ENCODE measurements around the gene CTNNA3.

Gene CTNNA3

GRCh38 chr10:66925896-66926715 lies 769.9 kb downstream of the CTNNA3 start, which contains the start of gene LRRTM3:
Gene LRRTM3, plus strand, starts transcription at chr10:66926036.
- peak; percentile 7 to 17 for DNase-seq

DNA sequence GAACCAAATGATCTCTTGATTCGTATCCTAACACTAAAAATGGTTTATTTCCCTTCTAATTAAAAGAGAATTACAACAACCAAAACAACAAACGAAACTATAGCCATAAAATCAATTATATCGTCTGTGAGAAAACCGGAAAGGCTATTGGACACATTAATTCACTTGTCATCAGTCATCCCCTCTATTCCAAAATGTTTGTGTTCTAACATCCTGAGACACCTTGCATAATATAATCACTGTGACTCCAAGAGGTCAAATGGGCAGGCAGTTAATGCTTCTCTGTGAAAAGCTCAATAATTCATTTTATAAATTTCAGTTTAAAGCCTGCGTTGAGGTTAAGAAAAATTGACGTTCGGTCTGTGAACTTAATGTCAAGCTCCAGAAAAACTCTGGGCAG lies 770.6 kb downstream of the CTNNA3 start:
- DNase-seq: no peak

- no peak for DNase-seq
Measured at GRCh38 chr10:66924674-66925345, 771.2 kb downstream of the CTNNA3 start.

- no peak for DNase-seq
Measured at GRCh38 chr10:66919248-66919647, 776.7 kb downstream of the CTNNA3 start.

DNA sequence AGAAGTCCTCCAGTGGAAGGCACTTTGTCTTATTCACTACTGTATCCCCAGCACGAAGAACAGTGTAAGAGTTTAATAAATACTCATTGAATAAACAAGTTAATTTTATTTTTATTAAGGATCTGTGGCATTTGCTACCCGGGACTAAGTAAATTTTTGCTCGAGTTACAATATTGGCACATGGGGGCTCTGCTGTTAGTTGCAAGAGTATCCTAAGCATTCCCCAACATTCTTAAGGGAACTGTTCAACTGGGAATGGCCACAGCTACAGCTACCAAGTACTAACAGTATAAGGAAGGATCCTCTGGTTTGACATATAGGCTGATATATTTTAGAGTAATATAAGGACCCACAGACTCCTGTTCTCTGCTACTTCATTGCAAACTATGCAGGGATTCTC lies 778.9 kb downstream of the CTNNA3 start:
- DNase-seq: no peak

- no peak for DNase-seq
Measured at GRCh38 chr10:66916030-66916429, 780.0 kb downstream of the CTNNA3 start.

- DNase-seq: no peak
Measured at GRCh38 chr10:66910671-66911070, 785.3 kb downstream of the CTNNA3 start.

- no peak for DNase-seq
Measured at GRCh38 chr10:66892871-66893270, 803.1 kb downstream of the CTNNA3 start.

GRCh38 chr10:66888237-66888636 lies 807.8 kb downstream of the CTNNA3 start:
- no peak for DNase-seq

DNA sequence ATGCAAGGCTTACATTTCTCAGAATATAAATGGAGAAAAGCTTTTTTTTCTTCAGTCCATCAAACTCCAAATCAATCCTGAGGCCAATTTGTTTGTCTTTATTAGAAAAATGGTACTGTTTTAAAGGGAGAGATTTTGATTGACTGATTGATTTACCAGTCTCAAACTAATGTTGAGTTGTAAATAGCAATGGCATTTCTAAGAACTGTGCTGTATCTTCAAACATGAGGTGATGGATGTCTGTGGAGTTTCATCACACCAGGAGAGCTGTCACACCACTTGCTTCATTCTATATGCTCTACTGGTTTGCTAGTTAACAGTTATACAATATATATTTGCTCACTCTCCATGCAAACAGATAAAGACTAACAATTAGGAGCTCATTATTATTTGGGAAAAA lies 809.1 kb downstream of the CTNNA3 start:
- DNase-seq: no peak

DNA sequence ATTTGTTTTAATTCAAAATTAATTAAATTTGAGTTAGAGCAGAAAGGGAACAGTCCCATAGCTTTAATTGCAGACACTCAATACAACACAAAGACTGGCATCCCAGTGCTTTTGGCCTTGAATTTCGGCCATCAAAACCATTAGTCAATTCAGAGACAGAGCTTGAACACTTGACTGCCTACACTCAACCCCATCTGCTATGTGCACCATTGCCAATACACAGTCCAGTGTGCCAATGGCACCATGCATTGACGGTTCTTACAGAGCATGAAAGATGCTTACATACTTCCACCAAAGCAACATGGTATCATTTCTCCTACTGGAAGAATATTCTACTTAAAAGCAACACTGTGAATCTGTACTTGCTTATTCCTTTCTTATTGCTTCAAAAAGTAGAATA lies 813.7 kb downstream of the CTNNA3 start:
- no peak for DNase-seq

- DNase-seq: no peak
Measured at GRCh38 chr10:66881814-66882213, 814.2 kb downstream of the CTNNA3 start.

- DNase-seq: no peak
Measured at GRCh38 chr10:66880826-66881225, 815.2 kb downstream of the CTNNA3 start.

DNA sequence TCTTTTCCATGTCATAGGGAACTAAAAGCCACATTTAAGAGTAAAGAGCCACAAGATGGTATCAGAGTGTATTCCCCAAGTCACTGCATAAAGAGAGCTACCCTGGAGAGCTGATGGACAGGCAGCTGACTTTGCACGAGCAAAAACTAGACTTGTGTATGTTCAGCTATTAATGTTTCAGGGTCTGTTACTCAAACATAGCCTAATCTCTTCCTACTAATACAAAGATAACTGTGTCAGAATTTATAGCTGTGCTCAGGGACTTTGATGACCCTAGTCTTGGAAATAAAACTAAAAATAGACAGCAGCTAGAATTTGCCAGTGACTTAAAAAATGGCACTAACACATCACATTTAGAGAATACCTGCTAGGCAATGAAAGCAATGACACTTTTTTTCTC lies 815.7 kb downstream of the CTNNA3 start:
- DNase-seq: no peak

DNA sequence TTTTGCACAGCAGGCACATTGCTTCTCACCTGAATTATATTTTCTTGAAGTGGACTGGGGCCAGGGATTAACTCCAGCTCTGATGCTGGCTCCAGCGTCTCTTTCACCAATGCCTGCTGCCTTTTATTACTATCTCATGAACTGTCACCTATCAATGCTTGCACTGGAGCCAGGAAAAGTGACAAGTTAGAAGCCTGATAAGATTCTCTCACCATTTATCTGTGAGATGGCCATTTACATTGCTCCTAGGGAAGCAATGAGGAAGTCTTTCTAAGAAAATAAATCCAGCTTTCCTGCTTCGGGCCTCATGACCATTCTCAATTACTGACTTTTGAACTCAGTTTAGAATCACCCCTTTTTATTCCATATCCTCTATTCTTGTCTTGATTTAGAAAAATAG lies 818.6 kb downstream of the CTNNA3 start:
- DNase-seq: no peak

DNA sequence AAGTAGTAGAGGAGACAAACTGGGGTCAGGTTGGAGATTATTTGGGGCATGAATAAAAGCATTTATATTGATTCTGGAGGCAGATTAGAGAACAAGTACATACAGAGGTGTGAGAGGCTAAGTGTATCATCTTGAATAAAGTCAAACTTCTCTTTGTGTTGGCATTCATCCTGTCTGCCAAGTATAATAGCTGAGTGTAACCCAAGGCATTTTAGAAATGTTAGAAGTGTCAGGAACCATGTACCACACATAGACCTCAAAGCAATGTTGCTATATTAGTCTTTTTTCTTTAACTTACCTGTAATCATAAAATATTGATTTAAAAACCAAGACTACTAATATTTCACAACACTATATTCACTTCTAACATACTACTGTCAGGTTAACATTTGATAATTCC lies 826.4 kb downstream of the CTNNA3 start:
- no peak for DNase-seq

GRCh38 chr10:66862687-66863258 lies 833.2 kb downstream of the CTNNA3 start:
- DNase-seq: no peak

DNA sequence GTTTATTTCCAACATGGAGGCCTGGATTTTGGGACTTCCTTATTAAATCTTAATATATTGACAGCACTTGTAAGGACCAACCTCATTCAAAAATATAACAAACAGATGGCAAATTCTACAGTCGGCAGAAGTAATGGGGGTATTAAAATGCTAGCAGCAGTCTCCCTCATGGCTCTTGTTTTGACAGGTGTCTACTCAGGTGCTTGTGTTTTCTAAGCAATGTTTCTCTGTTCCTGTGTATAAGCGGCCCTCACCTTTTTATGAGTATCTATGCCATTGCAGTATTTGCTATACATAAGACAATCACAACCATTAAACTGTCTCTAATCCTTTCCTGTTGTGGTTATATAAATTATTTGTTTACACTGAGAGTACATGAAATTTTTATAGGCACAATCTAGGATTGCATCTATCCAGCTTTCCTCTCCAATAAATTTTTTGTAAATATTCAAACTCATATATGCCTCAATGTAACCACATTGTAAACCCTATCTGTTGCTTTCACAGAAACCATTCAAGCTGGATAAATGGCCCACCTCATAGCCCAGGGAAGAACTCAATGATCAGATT lies 835.5 kb downstream of the CTNNA3 start:
- no peak for DNase-seq

GRCh38 chr10:66852811-66853210 lies 843.2 kb downstream of the CTNNA3 start:
- DNase-seq: no peak

DNA sequence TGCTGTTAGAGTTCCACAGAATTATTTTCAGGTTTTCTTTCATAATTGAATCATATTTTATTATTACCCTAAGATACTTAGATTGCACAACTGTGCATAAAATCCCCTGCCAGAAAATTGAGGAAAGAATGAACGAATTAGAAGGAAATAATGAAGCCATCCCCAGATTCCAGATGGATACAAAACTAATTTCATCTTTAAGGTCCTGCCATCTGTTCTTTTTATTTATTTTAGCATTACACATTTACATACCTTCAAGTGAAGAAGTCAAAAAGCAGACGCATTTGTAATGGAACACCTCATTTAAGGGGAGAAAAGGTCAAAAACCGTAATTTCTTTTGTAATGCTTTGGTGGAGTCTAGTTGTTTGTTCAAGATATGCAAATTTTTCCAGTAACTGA lies 847.1 kb downstream of the CTNNA3 start:
- no peak for DNase-seq

DNA sequence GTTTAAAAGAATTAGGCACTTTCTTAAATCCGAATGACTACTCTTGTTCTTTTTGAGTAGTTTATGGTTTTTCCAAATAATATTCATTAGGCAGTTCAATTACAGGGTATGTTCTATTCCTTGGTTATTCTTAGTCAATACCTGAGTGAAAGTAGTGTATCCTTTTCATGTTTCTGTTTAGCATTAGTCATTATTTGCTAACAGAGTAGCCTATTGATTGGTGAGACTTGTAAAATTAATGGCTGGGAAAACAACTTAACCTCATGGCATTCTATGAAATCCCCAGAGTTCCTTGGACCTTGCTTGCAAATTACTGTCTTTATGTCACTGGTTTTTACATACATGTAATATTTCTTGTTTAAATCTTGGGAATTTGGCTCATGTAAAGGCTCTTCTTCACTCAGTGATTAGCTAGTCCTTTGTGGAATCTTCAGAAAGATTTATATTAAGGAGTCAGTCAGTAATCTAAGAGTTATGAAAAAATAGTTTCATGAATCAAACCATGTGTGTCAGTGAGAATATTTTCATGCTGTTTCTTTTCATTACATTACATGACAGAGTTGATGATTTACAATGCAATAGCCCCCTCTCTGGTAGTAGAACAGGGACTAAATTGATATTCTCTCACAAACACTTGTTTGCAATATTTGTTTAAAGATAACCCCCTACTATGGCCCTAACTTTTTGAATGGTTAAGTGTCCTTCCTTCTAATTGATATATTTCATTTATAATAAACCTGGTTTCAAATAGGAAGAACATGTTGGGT lies 851.6 kb downstream of the CTNNA3 start:
- no peak for DNase-seq

DNA sequence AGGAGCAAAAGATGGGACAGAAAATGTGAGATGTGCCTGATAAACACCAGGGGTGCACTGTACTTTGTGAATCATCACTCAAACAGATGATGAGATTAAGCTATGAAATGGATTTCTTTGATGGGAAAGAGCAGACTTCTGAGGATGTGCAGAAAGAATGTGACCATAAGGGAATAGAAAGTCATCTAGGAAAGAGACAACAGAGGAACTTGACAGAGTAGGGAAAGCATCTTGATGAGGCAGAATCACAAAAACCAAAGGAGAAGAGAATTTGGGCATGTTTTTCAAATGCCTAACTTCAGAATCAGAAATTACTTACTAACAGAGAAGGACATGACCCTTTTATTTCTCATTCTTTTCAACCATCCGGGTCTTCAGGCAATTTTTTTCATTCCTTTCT lies 852.6 kb downstream of the CTNNA3 start:
- no peak for DNase-seq

DNA sequence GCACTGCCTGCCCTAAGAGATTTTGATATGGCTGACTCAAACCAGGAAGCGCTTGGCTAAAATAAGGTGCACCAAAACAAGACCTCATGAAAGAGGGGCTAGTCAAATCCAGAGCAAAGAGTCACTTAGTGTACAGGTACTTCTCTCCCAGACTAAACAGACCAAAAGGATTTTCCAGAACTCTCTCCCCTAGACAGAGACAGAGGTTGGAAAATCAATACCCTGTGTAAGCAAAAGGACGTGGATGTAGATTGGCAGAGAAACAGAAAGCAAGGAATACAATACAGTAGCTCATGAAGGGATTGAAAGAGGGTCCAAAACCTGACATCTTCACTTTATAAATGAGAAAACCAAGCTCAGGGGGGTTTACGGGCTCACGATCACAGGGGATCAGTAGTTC lies 853.1 kb downstream of the CTNNA3 start:
- no peak for DNase-seq
